Esophagus muscularis mucosa (tissue), 4 donors: ENCODE results near the gene CCDC127.

Experiments
- EP300 ChIP-seq: sonication (generic); formaldehyde crosslinking; IDR thresholded peaks from one replicate; pipeline ENCODE4 v1.6.1; 2017; ENCODE audit warnings: antibody characterized with exemption
- POLR2AphosphoS5 ChIP-seq, 2 donors: sonication (generic); formaldehyde crosslinking; IDR thresholded peaks; one replicate each; pipeline ENCODE4 v1.6.1; 2017; ENCODE audit warnings: antibody characterized with exemption in 2 of 2
- TF ChIP-seq, protein P1 (sequence below), 3 experiments: fragments of 200-600 bp in 2 of 3; fragments of 450-650 bp in 1 of 3; sonication (generic) in 2 of 3; IDR thresholded peaks; one replicate each; pipeline ENCODE4 v1.5.1; 2017 to 2019; ENCODE audit warnings: antibody characterized with exemption in 3 of 3, mild to moderate bottlenecking in 2 of 3, moderate library complexity in 1 of 3

DNA sequence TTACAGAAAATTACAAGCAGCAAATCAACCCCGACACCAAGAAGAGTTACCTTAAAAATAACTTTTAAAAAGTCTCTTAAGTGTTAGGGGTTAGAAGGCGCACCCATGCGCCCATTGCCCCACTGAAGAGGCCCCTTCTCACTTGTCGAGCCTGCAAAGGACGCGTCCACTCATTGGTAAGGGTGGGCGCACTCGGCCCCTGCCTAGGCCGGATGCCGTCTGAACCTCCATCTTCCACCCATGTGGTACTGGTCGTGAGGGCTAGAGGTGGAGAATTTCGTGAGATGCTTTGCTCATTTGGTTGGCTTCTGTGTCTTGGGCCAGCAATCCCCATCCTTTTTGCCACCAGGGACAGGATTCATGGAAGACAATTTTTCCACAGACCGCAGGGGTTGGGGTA lies 54.1 kb downstream of the CCDC127 start:
- TF ChIP-seq, protein P1, sequence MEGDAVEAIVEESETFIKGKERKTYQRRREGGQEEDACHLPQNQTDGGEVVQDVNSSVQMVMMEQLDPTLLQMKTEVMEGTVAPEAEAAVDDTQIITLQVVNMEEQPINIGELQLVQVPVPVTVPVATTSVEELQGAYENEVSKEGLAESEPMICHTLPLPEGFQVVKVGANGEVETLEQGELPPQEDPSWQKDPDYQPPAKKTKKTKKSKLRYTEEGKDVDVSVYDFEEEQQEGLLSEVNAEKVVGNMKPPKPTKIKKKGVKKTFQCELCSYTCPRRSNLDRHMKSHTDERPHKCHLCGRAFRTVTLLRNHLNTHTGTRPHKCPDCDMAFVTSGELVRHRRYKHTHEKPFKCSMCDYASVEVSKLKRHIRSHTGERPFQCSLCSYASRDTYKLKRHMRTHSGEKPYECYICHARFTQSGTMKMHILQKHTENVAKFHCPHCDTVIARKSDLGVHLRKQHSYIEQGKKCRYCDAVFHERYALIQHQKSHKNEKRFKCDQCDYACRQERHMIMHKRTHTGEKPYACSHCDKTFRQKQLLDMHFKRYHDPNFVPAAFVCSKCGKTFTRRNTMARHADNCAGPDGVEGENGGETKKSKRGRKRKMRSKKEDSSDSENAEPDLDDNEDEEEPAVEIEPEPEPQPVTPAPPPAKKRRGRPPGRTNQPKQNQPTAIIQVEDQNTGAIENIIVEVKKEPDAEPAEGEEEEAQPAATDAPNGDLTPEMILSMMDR (IDR thresholded peaks at IDR 0.05): no peak
- TF ChIP-seq POLR2AphosphoS5 (IDR thresholded peaks at IDR 0.05) (no peak), EP300 (no peak)
